ENCODE measurements around the gene CEP192.
"Not testable (repeated sequence)": the region's sequence is repeated elsewhere in the genome, so short reads cannot be mapped to it uniquely, and the experiment has no call there.

The CEP192 gene

DNA sequence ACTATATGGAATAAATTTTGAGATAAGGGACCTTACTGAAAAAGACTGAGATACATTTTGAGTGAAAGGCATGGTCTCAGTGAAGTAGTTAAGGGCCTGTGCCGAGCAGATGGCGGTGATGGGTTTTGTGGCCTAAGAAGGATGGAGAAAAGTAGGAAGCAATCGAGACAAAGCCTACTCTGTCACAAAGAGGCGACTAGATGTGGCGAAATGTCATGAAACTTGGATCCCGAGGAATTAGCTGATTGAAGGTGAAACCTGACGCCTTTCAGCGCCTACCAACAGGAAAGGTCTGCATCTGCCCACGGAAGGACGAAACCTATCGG lies 558 bp upstream of the CEP192 start:
- no peak for DNase-seq

GRCh38 chr18:12991821-12992179 lies 638 bp downstream of the CEP192 start:
- no peak for DNase-seq

GRCh38 chr18:12993439-12993838 lies 2.3 kb downstream of the CEP192 start:
- no peak for DNase-seq

GRCh38 chr18:12995424-12995823 lies 4.3 kb downstream of the CEP192 start:
- no peak for DNase-seq

GRCh38 chr18:12995952-12996477 lies 4.9 kb downstream of the CEP192 start:
- no peak for DNase-seq

- no peak for DNase-seq
Observed at GRCh38 chr18:12996661-12997292, 5.6 kb downstream of the CEP192 start.

DNA sequence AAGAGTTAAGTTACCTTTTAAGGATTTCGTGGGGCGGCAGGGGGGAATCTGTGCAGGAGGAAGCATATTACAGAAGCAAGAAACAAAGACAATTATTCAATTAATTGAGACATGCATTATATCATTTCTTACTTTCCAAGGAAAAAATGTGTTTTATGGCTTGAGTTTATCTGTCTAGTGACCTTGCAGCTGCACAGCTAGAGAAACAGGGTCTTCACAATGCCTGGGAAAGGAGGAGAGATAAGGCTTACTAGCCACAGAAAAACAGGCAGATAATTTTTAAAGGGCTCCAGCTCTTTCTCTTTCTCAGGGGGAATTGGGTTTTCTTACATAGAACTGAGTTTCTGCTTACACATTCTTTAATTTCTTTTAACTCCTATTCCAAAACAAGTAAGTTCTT lies 6.2 kb downstream of the CEP192 start:
- not testable (repeated sequence) for DNase-seq

- DNase-seq: no peak
Observed at GRCh38 chr18:12998332-12999060, 7.3 kb downstream of the CEP192 start.

DNA sequence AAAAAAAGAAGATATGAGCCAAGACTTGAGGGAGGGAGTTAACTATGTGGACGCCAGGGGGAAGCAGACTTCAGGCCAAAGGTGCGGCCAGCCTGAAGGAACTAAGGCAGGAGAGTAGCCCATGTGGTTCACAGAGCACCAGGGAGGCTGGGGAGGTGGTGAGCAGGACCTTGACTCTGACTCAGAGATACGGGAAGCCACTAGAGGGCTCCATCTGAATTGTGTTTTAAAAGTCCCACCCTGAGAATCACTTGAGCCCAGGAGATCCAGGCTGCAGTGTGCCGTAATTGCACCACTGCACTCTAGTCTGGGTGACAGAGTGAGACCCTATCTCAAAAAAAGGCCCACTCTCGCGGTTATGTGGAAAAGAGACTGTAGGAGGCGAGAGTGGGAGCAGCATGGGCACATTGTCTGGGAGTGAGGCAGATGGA lies 12.3 kb downstream of the CEP192 start:
- no peak for DNase-seq

DNA sequence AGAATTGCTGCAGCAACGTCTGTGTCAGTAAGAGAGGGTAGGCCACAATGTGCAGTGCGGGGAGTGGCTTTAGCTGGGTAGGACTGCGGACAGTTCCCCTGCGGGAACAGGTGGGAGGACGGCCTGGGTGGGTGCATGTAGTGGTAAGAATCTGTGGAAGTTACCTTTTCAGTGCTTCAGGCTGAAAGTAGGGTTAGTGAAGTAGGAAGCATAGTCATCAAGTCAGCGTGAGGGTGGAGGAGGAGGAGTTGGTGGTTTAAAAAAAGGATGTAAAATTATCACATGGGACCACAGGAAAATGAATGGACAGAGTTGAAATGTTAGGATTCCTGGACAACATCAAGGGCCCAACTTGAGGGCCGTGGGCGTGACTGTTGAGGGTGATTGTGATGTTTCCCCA lies 13.2 kb downstream of the CEP192 start:
- DNase-seq: no peak

- no peak for DNase-seq
Observed at GRCh38 chr18:13005289-13005688, 14.1 kb downstream of the CEP192 start.

DNA sequence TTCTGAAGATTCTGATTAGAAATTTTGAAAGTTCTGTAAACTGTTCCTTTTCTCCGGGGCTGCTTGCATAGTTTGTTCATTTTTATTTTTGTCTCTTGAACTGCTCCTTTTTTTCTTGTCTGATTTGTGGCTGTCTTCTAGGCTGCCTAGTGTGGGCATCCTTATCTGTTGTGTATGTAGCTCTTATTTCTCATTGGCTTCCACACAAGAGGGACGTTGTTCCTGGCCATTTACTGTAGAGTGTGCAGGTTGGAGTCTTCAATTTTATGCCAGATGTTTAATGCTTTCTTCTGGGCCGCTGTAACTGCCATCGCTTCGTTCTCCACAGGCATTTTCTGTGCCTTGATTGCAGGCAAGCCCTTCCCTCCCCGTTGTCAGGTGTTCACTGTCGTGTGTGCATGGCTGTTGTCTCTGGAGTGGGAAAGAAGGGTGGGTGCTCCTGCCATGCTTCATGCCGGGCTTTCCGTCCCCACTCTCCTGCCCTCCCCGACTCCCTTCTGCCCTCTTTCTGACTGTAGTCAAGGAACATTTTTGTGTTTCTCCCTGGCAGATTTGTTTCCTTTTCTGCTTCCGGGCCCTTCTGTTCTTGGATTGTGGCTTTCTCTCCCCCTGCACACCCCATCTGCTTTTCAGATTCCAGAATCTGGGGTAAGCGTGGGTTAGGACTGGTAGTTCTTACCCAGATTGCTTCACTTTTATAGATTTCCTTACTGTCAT lies 15.5 kb downstream of the CEP192 start:
- no peak for DNase-seq

GRCh38 chr18:13007248-13007560 lies 16.0 kb downstream of the CEP192 start:
- no peak for DNase-seq

DNA sequence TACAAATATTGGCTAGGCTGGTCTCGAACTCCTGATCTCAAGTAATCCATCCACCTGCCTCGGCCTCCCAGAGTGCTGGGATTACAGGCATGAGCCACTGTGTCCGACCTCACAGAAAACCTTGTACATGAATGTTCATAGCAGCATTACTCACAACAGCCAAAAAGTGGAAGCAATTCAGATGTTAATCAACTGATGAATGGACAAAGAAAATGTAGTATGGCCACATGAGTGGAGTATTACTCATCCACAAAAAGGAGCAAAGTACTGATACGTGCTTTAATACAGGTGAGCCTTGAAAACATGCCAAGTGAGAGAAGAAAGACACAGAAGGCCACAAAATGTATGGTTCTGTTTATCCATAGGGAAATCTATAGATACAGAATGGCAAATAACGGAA lies 20.6 kb downstream of the CEP192 start:
- no peak for DNase-seq

DNA sequence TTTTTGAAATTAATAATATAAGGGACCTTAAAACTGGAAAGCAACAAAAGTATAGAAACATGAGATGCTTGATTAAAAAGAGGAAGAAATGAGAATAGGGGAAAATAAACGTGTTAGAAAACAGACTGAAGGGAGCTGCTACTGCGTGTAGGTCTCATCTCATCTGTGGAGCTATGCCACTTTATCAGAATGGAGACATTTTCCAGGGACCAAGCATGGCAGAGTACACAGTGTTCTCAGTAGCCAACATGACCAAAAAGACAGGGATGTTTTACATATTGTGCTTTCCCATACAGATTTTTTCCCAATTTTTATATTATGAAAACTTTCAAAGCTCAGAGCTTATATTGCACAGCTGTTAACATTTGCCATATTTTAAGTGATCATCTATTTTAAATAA lies 23.1 kb downstream of the CEP192 start:
- DNase-seq: no peak

DNA sequence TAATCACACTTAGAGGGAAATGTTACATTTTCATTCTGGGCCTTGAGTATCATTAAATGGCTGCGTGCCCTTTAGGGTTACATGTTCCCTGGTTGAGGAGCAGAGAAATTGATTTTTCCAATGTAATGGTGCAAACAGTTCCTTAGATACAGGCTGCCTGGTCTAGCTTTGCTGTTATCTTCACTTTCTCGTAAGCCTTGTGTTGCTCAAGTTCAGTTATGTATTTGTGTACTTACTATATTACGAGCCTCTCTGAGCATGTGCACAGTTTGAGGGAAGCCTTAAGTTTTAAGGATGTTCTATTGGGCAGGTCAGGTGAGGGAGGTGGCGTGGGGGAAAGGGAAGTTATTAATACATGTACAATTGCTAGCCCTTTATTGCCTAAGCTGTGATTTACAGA lies 23.7 kb downstream of the CEP192 start:
- DNase-seq: no peak

DNA sequence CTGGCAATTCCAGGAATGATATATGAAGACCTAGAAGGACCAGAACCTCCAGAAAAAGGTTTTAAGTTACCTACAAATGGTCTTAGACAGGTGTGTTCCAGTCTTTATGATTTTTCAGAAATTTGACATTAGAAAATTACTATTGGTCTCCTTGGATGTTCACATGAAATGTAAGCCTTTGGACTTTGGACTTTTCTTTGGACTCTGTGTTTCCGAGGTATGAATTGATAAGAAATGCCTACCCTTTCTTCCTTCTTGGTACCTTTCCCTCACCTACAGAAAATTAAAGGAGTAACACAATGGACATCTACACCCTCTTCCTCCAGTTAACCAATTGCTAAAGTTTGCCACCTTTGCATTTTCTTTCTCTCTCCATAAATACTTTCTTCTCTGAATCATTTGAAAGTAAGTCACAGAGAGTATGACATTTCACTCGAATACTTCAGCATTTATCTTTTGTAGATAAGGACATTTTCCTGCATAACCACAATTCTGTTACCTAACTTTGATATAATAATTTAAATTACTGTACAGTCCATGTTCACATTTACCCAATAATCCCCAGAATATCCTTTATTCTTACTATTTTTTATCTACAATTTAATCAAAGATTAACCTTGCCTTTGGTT lies 26.2 kb downstream of the CEP192 start:
- DNase-seq: no peak

GRCh38 chr18:13018374-13018773 lies 27.2 kb downstream of the CEP192 start:
- no peak for DNase-seq

- no peak for DNase-seq
Observed at GRCh38 chr18:13019301-13019700, 28.1 kb downstream of the CEP192 start.

DNA sequence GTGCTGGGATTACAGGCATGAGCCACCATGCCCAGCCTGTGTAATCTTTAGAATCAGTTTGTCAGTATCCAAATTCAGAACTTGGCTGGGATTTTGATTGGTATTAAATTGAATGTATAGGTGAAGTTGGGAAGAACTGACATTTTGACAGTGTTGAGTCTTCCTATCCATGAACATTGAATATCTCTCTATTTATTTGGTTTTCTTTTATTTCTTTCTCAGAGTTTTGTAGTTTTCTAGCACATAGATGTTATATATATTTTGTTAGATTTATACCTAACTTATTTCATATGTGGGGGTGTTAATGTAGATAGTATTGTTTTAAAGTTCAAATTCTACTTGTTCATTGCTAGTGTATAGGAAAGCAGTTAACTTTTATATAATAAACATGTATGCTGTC lies 31.5 kb downstream of the CEP192 start:
- no peak for DNase-seq

- no peak for DNase-seq
Observed at GRCh38 chr18:13025233-13025632, 34.1 kb downstream of the CEP192 start.

DNA sequence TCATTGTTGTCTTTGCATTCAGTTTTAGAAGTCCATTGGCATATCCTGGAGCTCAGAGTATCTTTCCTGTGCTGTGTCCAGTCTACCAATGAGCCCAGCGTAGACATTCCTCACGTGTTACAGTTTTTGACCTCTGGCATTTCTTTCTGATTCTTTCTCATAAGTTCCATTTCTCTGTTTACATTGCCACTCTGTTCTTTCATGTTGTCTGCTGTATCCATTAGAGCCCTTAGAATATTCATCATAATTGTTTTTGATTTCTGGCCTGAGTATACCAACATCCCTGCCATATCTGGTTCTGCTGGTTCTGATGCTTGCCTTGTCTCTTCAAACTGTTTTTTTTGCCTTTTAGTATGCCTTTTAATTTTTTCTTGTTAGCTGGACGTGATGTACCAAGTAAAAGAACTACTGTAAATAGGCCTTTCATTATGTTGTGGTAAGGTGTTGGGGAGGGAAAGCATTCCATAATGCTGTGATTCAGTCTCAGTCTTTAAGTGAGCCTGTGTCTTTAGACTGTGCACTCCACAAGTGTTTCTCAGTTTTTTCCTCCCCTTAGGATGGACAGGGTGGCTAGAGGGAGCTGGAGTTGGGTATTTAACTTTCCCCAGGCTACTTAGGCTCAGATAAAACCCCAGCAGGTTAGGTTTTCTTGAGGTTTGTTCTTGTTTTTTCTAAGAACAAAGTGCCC lies 35.6 kb downstream of the CEP192 start:
- no peak for DNase-seq

DNA sequence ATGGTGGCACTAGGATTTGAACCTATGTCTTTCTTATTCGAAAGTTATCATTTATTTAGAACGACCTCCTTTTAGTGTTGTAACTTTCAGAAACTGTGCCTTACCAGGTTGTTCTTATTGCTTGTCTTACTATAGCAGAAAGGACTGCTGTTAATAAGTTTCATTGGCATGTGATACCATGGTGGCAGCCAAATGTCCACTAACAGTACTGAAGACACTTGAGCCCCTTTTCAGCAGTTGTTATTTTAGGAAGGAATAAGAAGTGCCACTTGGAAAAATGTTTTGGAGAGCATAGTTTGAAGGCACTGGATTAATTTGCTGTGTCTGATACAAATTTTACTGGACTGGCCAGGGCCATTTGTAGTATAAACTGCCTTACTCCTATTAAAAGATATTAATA lies 37.7 kb downstream of the CEP192 start:
- DNase-seq: no peak
